ENCODE measurements around the gene ZBTB20.

ZBTB20 gene

DNA sequence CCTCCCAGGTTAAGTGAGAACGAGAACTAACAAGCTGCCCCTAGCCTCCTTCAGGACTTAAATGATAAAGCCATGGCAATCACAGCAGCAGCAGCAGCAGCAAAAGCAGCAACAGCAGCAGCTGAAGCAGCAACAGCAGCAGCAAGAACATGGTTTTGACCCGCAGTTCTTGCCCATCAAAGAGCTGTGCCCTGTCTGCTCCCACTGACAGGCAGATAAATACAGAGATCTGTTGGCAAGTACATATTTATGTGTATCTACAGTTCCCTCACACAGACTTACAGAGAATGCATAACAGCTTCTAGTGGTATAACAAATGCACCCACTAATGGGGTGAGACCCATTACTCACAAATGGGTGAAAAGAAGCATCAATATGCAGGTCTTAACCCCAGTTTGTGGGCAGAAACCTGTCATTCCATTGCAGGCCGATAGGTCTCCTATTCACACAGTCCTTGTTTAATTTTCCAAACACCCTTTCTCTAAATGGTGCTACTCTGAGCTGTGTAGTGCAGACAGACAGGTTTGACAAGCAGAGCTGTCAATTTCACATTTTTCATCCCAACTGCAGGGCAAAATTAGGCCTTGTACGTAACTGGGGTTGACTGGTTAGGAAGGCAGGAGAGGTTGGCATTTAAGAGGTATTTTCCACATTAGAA is 537.0 kb downstream of the ZBTB20 start:
- no peak for DNase-seq

DNA sequence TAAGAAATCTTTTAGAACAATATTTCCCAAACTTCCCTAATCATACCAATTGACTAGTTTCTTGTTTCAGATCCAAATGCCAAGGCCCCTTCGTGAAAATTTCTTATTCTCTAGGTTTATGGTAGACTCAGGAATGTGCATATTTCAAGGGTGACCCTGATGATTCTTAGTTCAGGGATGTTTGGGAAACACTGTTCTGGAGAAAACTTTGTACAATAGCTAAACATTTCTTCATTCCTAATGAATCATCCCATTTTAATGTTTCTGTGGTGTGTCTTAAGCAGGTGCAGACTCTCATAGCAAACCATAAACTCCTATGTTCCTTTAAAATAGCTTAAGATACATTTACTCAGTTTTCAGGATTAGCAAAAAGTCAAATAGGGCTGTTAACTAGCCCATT is 538.8 kb downstream of the ZBTB20 start:
- no peak for DNase-seq

DNA sequence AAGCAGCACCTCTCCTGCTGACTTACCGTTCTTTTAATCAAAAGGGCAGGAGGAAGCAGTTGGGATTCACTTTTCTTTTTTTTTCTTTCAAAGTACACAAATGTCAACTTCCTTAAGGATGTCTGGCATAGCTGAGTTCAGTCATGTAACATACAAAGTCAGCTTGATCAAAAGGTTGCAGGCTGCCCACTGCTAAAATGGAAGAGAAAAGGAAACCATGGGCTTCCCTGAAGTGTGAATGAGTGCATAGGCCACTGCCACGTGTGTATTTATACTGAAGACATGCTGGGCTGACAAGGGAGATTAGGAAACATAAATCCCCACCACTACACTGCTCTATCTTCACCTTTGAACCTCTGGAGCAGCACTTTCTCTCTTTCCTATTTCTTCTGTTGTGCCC is 540.8 kb downstream of the ZBTB20 start:
- no peak for DNase-seq

DNA sequence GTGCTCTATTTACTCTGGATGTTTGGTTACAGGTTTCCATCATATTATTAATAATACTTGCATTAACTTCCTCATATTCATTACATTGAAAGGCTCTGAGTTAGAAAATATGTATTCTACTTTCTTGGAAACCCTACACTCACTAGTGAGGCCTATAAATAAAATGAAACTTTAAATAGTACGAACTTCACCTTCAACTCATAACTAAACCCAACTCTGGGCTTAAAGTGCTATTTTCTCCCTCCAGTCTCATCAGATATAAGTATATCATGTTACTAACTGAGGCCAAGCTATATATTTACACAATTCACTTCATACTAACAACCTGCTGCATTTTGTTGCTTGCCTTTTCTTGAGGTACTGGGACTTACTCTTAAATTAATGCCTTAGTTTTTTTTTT is 546.5 kb downstream of the ZBTB20 start:
- DNase-seq = no peak

GRCh38 chr3:114597871-114598270 is 549.2 kb downstream of the ZBTB20 start:
- DNase-seq = no peak

DNA sequence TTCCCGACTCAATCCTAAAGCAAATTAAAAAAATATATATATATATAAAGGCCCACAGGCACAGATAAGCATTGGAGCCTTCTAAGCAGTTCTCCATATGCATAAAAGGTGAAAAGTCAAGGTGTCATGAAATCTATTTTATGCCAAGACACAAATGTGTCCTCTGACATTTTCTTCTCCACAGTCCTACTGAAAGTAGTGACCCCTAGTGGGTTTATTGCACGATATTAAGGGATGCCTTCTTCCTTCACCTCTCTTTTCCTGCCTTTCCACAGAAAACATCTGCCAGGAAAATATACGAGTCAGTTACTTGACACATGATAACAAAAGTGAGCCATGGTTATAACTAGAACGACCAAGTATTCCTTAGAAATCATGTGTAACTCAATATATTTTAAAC is 550.1 kb downstream of the ZBTB20 start:
- no peak for DNase-seq

- no peak for DNase-seq
These were observed 550.9 kb downstream of the ZBTB20 start for GRCh38 chr3:114596147-114596546.

DNA sequence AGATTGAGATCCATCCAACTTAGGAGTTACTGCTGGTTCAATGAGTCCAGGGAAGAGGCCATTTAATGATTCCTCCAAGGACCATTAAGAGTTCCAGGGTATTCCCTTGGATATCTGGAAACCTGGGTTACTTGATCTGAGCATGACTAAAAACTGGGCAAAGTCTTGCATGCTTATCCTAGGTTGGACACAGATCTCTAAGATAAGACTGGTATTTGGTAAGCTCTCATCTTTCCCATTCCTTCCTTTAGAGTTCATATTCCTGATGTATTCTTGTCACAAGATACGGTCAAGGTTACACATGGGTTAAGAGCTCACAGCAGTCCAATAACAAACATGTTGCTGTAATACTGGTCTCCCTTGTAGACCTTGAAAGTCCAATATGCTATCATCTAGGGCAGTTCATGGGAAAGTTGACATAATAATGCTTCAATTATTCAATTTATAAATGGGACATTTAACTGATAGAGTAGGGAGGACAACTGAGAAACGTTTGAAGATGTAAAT is 551.5 kb downstream of the ZBTB20 start:
- no peak for DNase-seq

- no peak for DNase-seq
These were observed 556.6 kb downstream of the ZBTB20 start for GRCh38 chr3:114590309-114591047.

- no peak for DNase-seq
These were observed 559.1 kb downstream of the ZBTB20 start for GRCh38 chr3:114587986-114588385.

GRCh38 chr3:114586119-114586518 is 561.0 kb downstream of the ZBTB20 start:
- DNase-seq = peak; percentile 48

GRCh38 chr3:114585687-114586086 is 561.4 kb downstream of the ZBTB20 start:
- no peak for DNase-seq

DNA sequence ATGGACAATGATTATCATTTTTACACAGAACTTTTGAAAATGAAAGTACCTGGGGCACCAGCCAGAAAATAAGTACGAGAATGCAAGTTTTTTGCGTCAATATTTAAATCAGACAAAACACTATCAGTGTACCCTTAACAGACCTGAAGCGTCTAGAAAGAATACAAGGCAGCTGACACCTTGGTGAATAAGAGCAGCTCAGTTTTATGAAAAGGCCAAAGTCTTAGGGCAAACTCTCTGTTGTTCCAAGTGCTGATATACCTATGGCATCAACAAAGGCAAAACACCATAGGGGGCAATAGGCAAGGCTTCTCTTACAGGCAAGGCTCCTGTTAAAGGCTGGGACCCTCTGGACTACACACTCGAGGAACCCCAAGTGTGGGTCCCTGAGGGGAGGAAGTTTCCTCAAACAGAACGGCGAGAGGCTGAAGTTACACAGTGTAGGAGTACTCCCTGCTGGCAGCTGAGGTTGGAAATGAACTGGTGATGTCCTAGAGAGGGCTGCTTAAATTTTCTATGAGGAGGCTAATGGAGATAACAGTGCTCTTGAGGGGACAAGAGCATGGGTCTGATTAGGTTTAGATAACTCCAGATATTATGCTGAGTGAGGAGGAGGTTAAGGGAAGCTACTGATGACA is 562.2 kb downstream of the ZBTB20 start:
- DNase-seq = no peak

DNA sequence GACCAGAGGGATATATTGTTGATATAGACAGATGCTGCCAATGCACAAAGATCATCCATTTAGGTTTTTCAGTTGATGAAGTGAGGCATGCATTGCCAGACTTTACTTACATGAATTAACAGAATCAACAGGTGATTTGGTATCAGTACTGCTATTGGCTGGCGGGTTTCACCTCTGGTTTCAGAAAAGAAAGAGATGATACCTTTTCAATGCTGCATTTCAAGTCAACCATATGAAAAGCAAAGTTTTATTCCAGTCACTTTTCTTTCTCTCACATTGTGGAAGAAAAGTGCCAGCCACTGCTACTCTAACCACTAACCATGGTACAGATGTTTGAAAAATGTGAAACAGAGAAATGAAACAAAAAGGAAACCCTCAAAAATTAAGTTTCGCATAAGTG is 564.2 kb downstream of the ZBTB20 start:
- DNase-seq = no peak

GRCh38 chr3:114572364-114573062 is 574.6 kb downstream of the ZBTB20 start:
- no peak for DNase-seq

DNA sequence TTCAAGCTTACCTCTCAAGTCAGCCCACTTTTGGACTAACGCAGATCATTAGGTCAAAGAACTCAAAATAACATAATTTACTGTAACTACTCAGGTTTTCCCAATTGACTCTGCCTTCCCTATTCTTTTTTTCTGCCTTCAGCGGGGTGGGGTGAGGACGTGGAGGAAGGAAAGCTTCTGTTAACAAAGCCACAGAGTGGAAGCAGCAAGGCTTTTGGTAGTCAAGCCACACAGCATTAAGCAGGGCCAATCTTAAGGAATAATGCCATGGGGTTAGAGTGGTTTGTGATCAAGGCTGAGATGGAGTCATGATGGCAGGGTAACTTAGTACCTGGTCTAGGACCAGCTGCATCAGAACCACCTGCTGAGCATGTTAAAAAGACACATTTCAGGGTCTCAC is 575.7 kb downstream of the ZBTB20 start:
- DNase-seq = no peak

DNA sequence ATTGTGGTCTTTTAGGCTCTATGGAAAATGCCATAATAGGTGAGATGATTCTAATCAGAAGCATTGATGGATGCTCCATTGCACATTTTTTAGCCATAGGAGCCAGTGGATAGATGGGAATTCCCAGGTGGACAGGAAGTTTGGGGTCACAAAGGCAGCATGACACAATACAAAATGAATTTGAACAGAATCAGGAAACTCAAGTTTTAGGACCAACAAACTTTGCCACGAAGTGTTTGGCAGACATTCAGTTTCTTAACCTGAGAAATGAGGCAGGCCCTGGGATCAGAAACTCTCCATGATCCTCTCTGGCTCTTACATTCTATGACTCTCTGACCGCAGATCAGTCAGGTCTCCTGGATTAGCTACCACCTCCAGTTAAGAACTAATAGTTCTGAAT is 577.9 kb downstream of the ZBTB20 start:
- no peak for DNase-seq

- no peak for DNase-seq
These were observed 579.3 kb downstream of the ZBTB20 start for GRCh38 chr3:114567771-114568170.

DNA sequence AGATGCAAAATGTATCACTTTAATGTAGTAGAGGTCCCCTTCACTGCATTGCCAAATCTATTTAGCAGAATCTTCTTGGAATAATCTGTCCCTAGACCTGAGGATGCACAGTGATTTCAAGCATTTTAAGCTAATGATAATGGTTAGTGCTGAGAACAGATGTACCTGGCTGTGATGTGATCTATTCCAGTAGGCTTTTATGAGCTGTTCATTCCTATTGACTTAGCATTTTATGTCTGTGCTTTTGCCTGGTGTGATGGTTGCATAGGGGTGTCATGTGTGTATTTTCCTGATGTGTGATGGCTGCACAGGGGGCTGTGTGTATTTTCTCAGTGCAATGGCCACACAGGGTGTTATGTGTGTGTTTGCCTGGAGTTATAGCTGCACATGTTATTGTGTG is 580.3 kb downstream of the ZBTB20 start:
- DNase-seq = no peak

DNA sequence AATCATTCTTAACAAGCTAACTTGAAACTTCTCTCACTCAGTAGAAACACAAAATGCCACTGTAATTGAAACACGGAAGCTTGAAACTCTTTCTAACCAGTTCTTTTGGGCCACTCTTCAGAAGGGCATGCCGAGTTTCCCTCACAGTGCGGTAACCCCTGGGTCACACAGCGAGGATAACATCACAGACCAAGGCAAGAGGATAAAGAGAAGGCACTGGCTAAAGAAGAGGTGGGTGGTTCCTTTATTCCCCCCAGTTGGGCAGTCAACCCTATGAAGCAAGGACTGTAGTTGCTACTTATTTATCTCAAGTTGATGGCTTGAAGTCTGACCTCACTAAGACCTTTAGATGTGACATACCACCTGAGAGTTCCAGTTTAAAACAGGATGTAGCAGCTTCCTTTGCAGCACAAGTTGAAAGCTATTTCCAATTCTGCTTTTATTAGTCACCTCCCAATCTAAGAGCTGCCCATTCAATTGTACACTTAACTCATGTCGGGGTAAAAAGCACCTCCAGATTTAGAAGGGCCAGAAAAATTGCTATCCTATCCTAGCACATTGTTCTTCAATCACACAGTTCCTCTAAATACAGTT is 580.8 kb downstream of the ZBTB20 start:
- DNase-seq = no peak

- no peak for DNase-seq
These were observed 581.9 kb downstream of the ZBTB20 start for GRCh38 chr3:114565216-114565615.

DNA sequence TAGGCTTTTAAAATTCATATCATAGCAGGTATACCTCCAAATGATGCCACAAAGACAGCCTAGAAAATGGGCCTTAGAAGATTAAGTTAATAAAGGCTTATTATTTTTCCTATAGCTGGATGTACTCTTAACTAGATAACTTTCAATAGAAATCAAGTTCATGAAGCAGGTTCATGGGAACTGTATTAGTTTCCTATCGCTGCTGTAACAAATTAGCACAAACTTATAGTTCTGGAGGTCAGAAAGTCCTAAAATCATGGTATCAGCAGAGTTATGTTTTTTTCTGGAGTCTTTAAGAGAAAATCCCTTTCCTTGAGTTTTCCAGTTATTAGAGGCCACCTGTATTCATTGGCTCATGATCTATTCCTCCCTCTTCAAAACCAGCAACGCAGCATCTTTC is 583.4 kb downstream of the ZBTB20 start:
- DNase-seq = no peak

GRCh38 chr3:114562557-114562956 is 584.5 kb downstream of the ZBTB20 start:
- DNase-seq = no peak
